Embryonic facial prominence (tissue), 1 donor: Measurements from ENCODE around the gene INIP.
"Not testable (repeated sequence)": the region's sequence is repeated elsewhere in the genome, so short reads cannot be mapped to it uniquely, and the experiment has no call there.

Experiments
- DNase-seq: peaks from one replicate; pipeline ENCODE4 v3.0.0-alpha.2; 2016; ENCODE audit errors: extremely low spot score

The INIP gene

DNA sequence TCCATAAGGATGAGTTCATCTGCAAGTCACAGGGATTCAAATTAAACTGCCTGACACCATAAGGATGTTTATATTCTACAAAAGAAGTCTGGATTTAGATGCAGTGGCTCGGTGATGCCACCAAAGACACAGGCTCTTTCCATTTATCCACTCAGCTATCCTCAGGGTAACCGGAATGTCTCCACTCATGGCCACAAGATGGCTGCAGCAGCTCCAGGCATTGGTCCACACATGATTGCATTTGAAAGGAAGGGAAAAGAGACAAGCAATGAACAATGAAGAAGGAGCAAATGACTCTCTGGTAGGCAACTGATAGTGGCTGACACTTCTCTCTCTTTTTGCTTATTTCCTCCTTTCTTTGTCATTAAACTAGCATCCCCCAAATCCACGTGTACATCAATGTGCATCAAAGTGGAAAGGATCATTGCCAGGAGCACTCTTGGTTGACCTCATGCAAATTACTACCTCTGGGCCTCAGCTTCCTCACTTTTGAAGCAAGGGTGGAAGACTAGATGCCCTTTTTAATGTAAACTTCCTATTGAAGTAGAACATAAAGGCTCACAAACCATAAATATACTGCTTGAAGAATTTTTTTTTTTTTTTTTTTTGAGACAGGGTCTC lies 25.4 kb upstream of the INIP start:
- no peak for DNase-seq

DNA sequence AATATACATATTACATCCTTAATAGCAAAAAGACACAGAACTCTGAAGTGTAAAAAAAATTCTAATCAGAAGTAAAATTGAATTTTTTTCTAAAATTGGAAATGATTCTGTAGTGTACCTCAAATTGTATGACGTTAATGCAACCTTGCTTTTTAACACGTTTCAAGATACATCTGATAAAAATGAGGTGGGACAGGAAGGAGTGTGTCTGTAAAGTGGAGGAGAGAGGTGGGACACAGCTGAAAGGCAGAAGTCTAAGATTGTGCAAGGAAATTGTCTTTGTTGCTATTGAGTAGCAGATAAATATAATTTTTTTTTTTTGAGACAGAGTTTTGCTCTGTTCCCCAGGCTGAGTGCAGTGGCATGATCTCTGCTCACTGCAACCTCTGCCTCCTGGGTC lies 17.0 kb upstream of the INIP start:
- no peak for DNase-seq

DNA sequence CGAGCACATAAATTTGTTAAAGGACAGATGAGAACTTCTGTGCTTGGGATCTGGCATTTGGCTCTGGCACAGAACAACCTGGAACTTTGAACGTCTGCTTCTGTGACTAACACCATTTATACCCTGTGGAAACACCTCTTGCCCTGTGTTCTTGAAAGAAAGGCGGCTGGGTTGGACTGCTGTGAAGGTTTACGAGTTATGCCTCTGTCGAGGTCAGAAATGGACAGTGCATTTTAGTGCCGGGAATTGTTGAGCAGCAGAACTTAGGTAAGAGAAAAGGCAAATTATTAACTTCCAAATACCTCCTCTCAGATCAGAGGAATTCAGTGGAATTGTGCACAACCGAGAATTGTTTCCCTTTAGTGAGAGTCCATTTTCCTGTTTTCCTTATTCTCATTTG lies 14.1 kb upstream of the INIP start:
- no peak for DNase-seq

DNA sequence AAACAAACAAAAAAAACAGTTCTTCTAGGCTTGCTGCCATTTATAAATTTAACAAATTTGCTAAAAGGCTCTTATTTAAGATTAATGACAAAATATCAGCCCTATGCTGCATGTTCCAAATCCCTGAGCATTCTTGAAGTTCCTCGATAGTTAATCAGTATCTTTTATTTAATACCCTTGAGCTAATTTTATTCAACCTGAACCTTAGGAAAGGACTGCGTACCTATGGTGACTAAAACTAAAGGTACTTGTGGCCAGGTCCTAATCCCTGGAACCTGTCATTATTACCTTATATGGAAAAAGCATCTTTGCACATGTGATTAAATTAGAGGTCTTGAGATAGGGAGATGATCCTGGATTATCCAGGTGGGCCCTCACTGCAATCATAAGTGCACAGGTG lies 10.5 kb upstream of the INIP start:
- no peak for DNase-seq

DNA sequence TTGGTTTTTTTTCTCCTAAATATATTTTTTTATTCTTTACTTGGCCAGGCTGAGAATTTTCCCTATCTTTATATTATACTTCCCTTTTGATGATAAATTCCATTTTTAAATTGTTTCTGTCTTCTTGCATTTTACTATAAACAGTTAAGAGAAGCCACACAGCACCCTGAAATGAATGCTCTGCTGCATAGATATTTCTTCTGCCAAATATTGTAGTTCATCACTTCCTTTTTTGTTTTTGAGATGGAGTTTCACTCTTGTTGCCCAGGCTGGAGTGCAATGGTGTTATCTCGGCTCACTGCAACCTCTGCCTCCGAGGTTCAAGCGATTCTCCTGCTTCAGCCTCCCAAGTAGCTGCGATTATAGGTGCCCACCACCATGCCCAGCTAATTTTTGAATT lies 8.5 kb upstream of the INIP start:
- DNase-seq, result no peak

DNA sequence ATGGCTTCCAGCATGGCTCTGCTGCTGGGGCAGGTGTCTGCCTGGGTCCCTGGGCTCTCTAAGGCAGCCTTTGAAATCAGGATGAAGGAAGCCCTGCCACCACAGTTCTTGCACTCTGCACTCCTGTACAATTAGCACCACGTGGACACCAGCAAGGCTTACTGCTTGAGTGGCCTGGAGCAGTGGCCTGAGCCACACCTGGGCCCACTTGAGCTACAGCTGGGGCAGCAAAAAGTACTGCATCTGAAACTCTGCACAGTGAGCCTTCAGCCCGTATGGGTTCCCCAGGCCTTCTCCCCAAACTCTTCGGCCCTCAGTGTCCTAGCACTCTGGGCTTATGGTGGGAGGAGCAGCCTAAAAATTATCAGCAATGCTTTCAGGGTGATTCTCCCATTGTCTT lies 8.0 kb upstream of the INIP start:
- DNase-seq, result no peak

DNA sequence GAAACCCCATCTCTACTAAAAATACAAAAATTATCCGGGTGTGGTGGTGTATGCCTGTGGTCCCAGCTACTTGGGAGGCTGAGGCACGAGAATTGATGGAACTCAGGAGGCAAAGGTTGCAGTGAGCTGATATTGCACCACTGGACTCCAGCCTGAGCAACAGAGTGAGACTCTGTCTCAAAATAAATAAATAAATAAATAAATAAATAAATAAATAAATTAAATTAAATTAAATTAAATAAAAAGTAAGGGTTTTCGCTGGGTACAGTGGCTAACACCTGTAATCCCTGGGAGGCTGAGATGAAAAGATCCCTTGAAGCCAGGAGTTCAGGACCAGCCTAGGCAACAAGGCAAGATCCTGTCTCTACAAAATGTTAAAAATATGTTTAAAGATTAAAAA lies 4.8 kb upstream of the INIP start:
- DNase-seq, result not testable (repeated sequence)

DNA sequence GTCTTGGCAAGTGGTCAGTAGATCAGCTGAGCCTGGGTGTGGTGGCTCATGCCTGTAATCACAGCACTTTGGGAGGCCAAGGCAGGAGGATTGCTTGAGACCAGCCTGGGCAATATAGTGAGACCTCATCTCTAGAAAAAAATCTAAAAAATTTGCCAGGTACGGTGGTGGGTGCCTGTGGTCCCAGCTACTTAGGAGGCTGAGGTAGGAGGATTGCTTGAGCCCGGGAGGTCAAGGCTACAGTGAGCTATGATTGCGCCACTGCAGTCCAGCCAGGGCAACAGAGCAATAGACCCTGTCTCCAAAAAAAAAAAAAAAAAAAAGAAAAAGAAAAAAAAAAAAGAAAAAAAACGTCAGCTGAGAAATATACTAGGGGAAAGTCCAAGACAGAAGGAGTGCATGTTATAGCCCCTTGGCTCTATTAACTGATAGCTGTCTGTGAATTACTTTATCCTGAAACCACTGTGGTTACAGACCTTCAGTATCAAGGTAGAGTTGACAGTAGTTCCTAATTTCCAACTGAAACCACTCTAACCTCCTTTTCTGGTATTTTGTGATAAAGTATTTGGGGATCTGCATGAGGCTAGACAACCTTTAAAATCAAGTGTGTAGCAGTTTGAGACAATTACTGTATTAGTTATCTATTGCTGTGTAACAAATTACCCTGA lies 2.3 kb upstream of the INIP start:
- no peak for DNase-seq

DNA sequence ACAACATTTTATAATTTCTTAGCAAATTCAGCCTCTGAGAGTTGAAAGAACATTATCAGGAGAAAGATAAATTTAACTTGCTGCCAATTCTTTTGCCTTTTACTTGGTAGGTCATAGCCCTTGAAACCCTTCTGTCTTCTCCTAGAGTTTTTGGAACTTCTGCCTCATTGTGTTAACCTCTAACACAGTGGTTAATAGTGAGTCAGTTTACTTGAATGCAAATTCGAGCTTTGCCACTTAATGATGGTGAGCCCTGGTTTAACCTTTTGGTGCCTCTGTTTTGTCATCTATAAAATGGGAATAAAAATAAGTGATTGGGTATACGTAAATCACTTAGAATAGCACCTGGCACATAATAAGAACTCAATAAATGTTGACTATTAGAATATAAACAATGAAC lies 1.8 kb upstream of the INIP start:
- no peak for DNase-seq

DNA sequence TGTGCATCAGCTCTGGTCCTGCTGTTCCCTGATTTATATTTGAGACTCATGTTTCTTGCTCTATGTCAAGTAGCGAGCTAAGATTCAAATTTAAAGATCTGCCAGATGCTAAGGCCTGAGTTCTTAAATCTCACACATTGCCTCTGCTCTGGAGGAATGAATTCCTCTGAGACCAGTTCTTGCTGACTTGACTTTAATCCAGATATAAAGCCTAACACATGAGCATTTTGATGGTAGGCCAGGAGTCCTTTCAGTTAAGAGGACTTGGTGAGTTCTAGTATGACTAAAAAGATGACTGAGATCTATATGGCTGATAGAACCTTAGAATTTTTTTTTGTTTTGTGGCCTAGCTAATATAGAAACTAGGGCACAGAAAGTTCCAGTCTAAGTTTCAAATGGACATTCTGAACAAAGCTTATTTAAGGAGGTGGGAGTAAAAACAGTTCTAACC lies 1.3 kb upstream of the INIP start:
- DNase-seq, result no peak

DNA sequence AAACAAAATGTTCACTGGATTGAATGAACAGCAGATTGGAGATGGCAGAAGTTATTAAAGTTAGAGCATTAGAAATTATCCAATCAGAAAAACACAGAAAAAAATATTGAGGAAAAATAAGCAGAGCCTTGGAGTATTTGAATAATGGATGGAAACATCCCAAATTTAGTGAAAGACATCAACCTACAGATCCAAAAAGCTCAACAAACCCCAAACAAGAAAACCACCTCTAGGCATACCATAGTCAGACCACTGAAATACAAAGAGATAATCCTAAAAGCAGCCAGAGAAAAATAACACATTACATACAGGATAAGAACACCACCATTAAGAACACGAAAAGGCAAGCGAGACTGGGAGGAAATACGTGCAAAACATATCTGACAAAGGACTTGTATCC lies 5.2 kb downstream of the INIP start:
- no peak for DNase-seq

DNA sequence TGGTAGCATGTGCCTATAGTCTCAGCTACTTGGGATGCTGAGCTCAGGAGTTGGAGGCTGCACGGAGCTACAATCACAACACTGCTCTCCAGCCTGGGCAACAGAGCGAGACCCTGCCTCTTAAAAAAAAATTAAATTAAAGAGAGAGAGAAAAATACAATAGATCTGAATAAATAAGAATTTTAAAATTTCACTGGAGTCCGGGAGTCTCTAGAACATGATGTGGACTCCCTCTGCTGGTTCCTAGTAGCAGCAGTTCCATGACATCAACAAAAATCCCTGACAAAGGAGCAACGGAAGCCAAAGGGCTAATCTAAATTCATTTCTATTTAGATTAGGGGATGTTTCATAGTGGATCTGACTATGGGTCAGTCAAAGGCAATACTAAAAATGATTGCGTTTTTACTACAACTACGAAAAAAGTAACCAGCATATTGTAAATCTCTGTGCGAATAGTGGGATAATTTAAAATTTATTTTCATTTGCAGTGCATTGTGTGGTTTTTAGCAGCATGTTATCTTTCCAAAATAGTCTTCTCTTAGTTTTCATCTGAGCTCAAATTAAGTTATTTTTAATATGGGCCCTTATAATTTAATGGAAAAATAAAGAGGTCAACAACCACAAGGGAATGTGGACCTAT lies 6.7 kb downstream of the INIP start:
- no peak for DNase-seq

DNA sequence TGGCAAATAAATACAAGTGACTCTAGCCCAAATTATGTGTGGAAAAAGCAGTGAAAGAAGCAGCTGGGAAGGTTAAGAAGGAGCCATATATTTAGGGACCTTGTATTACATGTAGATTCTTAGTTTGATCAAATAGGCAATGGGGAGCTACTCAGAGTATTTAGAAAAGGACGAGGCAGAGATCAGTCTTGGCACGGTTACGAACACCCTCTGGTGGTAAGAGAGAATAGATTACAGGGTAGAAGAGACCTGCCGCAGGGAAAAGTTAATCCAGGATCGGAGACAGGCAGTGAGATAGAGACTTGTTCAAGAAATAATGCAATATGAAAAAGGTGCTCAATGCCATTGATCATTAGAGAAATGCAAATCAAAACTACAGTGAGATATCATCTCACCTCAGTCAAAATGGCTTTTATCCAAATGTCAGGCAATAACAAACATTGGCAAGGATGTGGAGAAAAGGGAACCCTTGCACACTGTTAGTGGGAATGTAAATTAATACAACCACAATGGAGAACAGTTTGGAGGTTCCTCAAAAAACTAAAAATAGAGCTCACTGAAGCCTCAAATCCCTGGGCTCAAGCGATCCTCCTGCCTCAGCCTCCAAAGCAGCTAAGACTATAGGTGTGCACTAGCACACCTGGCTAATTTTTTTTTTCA lies 12.0 kb downstream of the INIP start:
- no peak for DNase-seq

DNA sequence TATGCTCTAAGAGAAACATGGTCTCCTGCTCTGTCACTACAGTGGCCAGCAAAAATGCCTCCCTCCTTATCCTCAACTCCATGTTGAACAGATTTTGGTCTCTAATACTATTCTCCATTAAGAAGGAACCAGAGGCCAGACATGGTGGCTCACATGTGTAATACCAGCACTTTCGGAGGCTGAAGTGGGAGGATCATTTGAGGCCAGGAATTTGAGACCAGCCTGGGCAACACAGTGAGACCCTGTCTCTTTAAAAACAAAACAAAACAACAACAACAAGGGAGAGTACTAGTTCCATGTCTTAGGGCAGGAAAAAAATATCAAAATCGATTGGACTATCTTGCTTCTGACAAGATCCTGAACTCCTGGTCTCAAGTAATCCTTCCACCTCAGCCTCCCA lies 14.6 kb downstream of the INIP start:
- DNase-seq, result no peak

DNA sequence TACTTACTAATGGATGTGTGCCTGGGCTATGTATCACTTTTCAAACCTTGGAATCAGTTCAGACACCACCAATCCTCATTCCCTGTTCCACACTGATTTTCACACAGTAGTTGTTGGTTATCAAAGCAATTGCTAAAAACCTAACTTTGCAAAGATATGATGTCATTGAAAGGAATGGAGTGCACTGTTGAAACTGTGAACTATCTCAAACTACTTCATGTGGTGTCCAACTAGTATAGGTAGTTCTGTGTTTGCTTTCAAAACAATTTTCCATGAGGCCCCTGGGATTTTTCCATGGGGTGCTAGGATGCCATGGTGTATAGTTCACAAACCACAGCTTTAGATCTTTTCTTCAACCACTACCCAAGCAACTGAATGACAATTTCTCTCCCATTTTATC lies 17.8 kb downstream of the INIP start:
- no peak for DNase-seq

DNA sequence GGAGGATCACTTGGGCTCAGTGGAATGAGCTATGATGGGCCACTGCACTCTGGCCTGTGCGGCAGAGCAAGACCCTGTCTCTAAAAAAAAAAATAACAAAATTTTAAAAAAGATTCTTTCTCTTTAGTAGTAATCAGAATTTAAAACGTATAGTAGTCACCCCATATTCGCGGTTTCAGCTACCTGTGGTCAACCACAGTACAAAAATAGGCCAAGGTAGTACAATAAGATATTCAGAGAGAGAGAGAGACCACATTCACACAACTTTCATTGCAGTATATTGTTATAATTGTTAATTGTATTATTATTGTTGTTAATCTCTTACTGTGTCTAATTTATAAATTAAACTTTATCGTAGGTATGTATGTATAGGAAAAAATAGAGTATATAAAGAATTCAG lies 18.7 kb downstream of the INIP start:
- no peak for DNase-seq

DNA sequence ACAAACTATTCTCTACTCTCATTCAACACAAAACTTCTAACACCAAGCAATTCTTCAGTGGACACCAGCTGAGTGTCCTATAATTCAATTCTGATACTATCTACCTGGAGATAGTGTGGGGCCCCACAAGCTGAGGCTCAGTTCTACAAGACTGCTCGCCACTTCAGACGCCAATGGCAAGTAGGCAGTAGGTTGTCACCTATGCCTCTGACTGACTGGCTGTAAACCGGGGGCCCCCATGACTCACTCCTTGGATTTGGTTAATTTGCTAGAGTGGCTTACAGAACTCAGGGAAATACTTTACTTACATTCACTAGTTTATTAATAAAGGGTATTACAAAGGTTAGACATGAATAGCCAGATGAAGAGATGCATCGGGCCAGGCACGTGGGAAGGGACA lies 21.5 kb downstream of the INIP start:
- DNase-seq, result no peak

DNA sequence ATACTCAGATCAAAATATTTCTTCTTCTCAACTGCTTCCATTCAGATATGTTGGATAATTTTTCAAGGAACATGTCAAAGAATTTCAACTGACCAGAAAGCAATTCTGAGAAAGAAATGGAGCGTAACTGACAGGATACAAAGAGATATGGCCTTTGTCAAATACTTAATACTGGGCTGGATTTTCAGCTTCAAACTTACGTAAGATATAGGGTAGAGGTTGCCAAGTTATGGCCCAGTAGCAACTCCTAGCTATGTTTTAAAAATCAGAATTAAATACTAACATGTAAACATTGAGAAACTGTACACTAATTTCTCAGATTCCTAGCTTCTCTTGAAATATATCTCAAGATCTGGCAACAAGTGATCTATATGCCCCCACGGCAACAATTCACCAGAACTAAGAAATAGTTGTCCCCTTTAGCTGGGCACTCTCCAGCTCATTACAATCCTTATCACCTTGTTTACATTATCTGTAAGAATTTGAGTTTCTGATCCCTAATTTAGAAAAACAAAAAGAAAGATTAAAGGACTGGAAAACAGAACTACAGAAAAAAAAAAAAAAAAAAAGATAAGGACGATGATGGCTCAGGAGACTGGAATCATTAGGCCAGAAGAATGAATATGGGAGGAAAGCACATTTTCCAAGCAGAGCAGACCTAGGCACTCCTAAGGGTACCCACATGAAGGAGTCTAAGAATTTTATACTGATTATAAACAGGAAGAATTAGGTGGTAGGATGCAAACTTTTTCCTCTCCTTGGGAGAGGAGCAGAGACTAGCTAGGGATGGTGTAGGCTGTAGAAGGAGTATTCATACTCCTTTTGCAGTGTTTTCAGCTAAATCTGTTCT lies 23.0 kb downstream of the INIP start:
- DNase-seq, result no peak

DNA sequence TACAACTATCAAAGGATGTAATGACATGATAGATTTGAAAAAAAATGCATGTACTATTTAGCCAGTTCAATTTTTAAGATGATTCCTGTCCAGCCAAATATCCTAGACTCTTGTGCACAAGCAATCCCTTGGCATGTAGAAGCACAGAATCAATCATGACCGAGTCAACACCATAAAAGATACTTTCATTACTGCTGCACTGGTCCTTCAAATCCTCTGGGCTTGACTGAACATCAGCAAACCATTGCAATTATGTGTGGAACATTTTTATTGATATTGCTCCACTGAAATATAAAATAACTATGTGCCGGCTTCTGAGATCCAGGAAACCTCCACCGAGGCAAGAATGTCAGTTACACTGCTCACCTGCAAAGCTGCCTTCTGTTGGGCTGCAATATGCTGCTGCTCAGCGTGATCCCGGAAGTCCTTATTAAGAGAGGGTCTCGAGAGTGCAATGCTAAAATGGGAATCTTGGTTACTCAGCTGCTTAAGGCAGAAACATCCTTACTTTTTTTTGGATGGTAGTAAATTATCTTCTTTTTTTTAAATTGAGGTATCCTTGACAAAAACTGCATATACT lies 28.7 kb downstream of the INIP start:
- DNase-seq, result no peak

DNA sequence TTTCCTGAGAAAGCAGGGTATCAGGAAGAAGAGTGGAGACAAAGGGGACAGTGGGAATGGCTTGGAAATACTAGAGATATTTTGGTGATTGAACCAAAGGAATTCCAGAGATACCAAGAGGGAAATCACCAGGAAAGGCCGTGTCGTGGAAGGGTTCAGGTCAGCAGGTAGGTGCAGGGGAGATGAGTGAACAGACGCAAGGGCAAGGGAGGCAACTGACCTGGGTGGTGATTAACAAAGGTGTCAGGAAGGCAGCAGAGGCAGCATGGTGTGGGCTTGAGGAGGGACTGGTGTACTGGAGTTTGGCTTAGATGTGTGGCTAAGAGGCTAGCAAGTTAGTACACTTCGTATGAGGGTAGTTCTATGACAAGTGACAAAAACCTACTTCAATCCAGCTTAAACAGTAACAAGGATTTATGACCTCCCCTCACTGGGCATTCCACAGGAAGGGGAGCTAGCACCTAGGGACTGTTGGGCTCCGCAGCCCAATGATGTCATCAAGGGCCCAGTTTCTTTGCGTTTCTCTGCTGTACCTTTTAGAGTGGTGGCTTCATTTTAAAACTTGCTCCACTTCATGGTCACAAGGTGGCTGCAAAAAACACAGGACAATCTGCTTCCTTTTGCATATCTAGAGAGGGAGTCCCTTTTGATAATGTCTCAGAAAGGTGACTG lies 37.0 kb downstream of the INIP start:
- DNase-seq, result no peak

DNA sequence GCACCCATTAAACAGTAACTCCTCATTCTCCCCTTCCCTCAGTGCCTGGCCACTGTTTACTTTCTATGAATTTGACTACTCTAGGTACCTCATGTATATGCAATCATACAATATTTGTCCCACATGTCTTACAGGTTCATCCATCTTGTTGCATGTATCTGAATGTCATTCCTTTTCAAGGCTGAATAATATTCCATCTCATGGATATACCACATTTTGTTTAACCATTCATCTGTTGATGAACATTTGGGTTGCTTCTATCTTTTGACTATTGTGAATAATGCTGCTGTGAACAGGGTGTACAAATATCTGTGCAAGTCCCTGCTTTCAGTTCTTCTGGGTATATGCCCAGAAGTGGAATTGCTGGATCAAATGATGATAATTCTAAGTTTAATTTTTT lies 40.9 kb downstream of the INIP start:
- DNase-seq, result no peak
